Measurements from ENCODE around the gene RENBP. TPM values are rescaled to one million over a fixed set of nuclear protein-coding genes. Genes with fewer than 3 reads are reported as not detected.

The RENBP gene
- total and polyA plus RNA-seq, 2 donors = 4.4 to 12.1 TPM

DNA sequence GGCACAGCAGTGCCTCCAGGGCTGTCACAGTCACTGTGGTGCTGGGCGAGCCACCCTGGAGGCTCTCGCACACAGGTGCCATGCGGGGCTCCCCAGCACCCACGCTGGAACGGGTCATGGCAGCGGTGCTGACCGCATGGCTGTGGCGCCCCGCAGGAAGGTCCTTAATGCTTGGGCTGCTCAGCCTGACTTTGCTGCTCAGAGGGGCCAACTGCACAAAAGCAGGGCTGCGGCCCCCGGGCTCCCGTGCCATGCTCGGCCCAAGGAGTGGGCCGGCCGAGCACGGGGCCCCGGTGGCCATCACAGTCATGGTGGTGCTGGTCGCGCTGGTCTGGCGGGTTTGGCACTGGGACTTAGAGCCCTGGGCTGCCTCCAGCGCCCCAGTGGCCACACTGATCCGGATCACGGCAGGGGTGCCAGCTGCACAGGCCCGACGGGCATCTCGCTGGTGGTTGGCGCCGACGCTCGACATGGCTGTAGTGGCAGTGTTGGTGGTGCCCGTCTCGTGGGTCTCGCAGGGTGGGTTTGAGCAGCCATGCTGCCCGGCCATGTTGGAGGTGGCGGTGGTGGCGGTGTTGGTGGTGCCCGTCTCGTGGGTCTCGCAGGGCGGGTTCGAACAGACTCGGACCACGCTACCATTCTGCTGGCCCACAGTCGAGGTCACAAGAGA, 10.2 kb upstream of the RENBP start:
- H3K27ac ChIP-seq (ENCODE audit: low read depth) = no peak overlapping the region
- H3K36me3 ChIP-seq (ENCODE audit: insufficient read depth) = no peaks in the 10 kb centered on the region
- no peak overlapping the region for H3K4me3 ChIP-seq (ENCODE audit: low read depth, low read length)
- no peaks in the 10 kb centered on the region for H3K4me1 ChIP-seq (ENCODE audit: insufficient read depth)
- DNase-seq (ENCODE audit: extremely low spot score) = no peak
- WGBS = 95% methylated on average over 44 of the region's 44 CpGs

DNA sequence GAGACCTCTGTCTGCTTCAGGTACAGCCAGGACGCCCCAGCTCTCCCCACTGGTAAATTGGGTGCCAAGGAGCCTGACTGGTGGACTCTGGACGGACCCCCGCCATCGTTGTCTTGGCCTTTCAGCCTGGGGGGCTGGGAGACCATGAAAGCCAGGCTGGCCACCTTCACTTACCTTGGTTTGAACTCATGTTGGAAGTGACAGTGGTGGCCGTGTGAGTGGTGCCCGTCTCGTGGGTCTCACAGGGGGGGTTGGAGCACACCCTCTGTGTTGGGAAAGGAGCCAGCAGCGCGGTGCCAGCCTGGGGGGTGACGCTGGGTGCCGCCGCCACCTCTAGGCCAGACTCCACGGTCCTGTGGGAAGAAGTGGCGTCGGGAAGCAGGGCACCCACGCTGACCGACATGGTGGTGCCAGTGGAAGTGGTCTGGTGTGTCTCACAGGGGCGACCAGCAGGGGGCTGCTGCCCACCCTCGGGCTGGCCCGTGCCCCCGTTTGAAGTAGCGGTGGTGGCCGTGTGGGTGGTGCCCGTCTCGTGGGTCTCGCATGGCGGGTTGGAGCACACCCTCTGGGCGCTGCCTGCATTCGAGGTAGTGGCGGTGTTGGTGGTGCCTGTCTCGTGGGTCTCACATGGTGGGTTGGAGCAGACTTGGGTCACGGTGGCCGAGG, 9.6 kb upstream of the RENBP start:
- WGBS = 75% methylated on average over 33 of the region's 33 CpGs
- Histone ChIP-seq H3K4me3 (ENCODE audit: low read depth, low read length) (no peak overlapping the region), H3K4me1 (ENCODE audit: insufficient read depth) (no peaks in the 10 kb centered on the region)

DNA sequence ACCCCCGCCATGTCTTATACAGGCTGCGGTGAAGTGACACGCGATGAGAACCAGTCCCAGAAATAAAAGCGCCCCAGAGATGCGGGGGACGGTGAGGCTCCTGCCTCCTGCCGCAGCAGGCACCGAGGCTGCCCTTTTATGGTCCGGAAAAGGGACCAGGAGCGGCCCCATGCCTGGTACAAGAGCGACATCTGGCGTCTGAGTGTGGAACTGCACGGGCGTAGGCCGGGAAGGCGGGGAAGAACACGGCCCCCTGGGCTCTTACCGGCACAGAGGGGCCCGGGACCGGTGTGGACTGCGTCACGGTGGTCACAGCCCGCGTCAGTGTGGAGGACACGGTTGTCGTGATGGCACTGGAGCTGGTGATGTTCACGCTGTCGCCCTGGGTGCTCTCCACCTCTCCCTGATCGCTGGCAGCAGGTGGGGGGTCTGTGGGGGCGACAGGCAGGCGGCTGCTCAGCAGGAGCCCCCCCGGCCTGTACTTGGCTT, 8.9 kb upstream of the RENBP start:
- DNase-seq (ENCODE audit: extremely low spot score) = no peak
- Histone ChIP-seq H3K4me1 (ENCODE audit: insufficient read depth) (no peaks in the 10 kb centered on the region), H3K36me3 (ENCODE audit: insufficient read depth) (peaks cover 2% of the 10 kb centered on the region), H3K4me3 (ENCODE audit: low read depth, low read length) (no peak overlapping the region), H3K27ac (ENCODE audit: low read depth) (no peak overlapping the region)
- 19% methylated on average over 33 of the region's 33 CpGs for WGBS

More for the DNA sequence above, 9.6 kb upstream of the RENBP start:
- Histone ChIP-seq H3K27ac (ENCODE audit: low read depth) (no peak overlapping the region), H3K36me3 (ENCODE audit: insufficient read depth) (peaks cover 2% of the 10 kb centered on the region)
- DNase-seq (ENCODE audit: extremely low spot score) = no peak

DNA sequence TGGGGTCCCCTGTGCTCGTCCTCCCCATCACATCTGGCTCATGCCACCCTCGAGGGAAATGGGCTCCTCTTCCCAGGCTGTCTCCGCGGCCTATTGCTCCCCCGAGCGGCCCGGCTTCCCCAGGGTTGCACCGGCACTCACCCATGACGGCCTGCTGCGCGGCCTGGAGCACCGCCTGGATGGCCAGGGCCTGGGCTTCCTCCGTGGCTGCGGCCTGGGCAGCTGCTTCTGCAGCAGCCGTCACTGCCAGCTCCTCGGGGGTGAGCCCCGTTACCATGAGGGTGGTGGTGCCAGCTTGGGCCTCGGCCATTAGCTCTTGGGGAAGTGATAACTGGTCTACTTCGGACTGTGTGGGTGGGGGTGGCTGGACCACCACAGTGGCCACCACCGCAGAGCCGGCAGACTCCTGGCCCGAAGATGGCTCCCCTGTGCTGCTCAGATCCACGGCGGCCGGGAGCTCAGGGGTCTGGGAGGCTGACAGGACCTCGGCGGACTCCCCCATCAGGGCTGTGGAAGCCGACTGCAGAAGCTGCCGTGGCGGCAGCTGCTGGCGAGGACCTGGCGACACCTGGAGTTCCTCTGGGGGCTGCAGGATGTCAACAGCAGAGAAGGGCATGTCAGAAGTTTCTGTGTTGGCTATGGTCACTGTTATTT, 8.1 kb upstream of the RENBP start:
- Histone ChIP-seq H3K27ac (ENCODE audit: low read depth) (no peak overlapping the region), H3K36me3 (ENCODE audit: insufficient read depth) (peaks cover 2% of the 10 kb centered on the region), H3K4me3 (ENCODE audit: low read depth, low read length) (no peak overlapping the region), H3K4me1 (ENCODE audit: insufficient read depth) (no peaks in the 10 kb centered on the region)
- 84% methylated on average over 32 of the region's 32 CpGs for WGBS
- DNase-seq (ENCODE audit: extremely low spot score) = no peak

DNA sequence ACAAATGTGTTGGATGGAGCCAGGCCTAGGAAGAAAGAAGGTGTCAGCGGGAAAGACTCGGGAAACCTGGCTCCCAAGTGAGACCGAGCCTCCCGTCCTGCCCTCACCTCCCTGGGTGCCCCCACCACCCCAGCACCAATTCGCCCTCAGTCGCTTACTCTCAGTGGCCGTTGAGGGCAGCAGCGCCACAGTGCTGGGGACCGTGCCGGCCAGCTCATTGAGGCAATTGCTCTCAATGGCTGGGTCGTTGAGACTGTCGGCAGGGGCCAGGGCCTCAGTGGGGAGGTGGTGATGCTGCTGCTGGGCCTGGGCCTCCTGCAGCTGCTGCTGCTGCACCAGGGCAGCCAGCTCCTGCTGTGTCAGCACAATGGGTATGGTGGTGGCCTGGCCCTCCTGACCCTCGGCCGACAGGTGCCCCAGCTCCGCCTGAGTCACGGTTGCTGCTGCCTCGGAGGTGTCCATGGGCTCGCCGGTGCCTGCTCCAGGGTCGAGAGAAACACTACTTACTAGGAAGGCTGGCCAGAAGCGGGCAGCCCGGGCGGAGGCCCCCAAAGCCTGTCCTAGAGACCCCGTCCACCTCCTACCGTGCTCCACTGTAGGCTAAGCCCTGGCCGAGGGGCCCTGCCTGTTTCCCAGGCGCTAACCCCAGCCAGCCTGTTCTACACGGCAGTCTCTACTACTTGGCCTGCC, 7.4 kb upstream of the RENBP start:
- H3K27ac ChIP-seq (ENCODE audit: low read depth) = no peak overlapping the region
- peaks cover 2% of the 10 kb centered on the region for H3K36me3 ChIP-seq (ENCODE audit: insufficient read depth)
- no peaks in the 10 kb centered on the region for H3K4me1 ChIP-seq (ENCODE audit: insufficient read depth)

DNA sequence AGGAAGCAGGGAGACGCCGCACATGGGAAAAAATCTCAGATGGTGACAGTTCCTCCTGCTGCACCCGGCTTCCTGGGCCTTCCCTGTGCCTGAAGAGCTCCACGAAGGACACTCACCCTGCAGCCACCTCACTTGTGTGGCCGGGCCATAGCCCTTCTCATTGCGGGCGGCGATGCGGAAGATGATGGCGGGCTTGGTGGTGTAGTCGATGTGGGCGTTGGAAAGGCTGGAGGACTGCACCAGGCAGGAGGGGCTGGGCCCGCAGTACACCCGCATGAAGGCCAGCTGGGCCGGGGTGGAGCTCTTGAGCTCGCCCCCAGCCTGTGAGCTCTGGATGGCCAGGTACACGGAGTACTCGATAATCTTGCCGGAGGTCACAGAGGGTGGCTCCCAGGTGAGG, 5.7 kb upstream of the RENBP start:
- H3K4me1 ChIP-seq (ENCODE audit: insufficient read depth) = no peaks in the 10 kb centered on the region
- WGBS = 84% methylated on average over 19 of the region's 19 CpGs
- H3K27ac ChIP-seq (ENCODE audit: low read depth) = no peak overlapping the region
- no peak overlapping the region for H3K4me3 ChIP-seq (ENCODE audit: low read depth, low read length)
- no peak for DNase-seq (ENCODE audit: extremely low spot score)
- peaks cover 2% of the 10 kb centered on the region for H3K36me3 ChIP-seq (ENCODE audit: insufficient read depth)

More for the DNA sequence above, 7.4 kb upstream of the RENBP start:
- 90% methylated on average over 28 of the region's 28 CpGs for WGBS
- H3K4me3 ChIP-seq (ENCODE audit: low read depth, low read length) = no peak overlapping the region
- DNase-seq (ENCODE audit: extremely low spot score) = no peak

DNA sequence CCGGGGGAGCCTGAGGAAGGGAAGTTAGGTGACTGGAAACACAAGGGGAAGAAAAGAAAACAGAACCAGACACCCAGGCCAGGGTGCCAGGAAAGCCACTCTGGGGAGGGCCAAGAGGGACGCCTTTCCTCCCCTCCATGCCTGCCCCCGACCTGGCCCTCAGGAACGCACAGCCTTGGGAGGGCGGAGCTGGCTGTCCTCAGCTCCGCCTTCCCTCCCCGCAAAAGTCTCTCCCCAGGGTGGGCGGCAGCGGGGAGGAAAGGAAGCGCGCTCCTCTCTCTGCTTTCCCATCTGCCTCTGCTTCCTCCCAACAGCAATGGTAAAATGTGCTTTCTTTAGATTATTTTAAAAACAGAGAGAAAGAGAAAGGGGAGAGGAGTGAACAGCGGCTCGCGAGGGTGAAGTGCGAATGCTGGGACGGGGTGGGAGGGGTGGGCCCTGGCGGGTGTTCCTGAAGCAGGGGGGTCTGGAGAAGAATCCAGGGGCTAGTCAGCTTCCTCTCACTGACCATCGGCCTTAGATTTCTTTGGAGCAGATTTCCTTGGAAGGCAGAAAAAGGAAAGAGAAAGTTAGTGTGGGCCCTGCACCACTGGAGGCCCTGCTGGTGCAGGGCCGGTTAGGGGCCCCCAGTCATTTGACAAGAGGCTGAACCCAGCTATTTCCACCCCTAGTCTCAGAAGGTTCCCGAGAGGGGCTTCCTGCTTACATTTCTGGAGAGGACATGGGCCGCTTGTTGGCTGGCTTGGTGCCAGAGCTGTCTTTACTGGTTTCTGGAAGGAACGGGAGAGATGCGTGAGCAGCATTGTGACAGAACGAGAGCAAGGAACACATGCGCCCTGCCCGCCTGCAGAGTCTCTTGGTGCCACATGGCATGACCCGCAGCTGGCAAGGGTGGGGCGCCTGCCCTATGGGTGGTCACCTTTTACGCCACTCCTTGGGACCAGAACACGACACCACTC, 4.7 kb upstream of the RENBP start:
- 60% methylated on average over 30 of the region's 30 CpGs for WGBS

DNA sequence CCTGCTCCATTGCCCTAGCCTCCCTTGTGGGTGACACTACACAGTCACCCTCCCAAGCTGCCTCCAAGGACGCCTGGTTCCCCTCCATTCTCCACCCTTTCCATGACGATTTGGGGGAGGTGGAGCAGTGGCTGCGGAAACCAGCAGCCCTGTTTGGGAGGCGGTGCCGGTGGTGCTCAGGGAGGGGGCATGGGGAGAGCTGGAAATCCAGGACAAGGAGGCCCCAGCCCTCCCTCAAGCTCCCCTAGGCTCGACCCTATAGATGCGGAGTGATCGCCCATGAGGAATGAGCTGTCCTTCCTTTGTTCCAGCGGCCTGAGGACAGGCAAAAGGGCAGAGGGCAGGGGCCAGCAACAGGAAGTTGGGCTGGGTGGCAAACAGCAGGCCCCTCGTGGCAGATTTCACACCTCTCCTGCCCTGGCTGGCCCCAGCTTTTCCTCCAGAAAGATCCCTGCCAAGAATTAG, 3.6 kb upstream of the RENBP start:
- H3K4me3 ChIP-seq (ENCODE audit: low read depth, low read length) = no peak overlapping the region
- H3K36me3 ChIP-seq (ENCODE audit: insufficient read depth) = peaks cover 2% of the 10 kb centered on the region
- no peak overlapping the region for H3K27ac ChIP-seq (ENCODE audit: low read depth)
- no peaks in the 10 kb centered on the region for H3K4me1 ChIP-seq (ENCODE audit: insufficient read depth)
- WGBS = 58% methylated on average over 10 of the region's 10 CpGs
- no peak for DNase-seq (ENCODE audit: extremely low spot score)

More for the DNA sequence above, 4.7 kb upstream of the RENBP start:
- H3K4me1 ChIP-seq (ENCODE audit: insufficient read depth) = no peaks in the 10 kb centered on the region
- peaks cover 2% of the 10 kb centered on the region for H3K36me3 ChIP-seq (ENCODE audit: insufficient read depth)
- no peak overlapping the region for H3K4me3 ChIP-seq (ENCODE audit: low read depth, low read length)
- H3K27ac ChIP-seq (ENCODE audit: low read depth) = no peak overlapping the region
- DNase-seq (ENCODE audit: extremely low spot score) = no peak

DNA sequence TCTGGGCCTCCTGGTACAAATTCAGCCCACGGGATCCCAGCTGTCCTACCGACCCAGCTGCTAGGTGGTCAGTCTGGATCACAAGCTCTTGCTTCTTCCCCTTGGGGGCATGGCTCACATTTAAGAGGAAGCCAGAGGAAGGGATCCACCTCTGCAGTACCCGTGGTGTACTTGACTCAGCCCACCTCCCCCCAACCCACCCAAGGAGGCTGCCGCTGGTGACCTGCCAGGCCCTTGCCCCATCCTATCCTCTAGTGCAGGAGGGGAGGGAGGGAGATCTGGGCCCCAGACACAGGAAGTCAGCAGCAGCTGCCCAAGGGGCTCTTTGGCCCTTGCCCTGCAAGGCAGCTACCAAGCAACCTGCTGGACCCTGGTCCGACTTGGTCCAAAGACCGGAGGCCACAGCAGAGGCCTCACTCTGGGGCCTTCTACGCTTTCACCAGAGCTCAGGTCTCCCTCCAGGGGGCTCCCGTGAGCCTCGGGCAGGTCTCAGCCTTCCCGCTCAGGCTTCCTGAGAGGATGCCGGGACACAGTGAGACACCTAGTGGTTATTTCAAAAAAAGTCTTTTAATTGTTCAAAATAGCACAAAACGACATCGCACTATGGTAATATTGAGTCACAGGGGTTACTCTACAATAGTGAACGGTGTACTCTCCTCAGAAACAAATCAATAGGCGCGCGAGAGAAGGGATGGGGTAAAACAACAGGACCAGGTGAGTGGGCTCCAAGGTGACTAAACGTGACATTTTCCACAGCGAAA, 2.7 kb upstream of the RENBP start:
- Histone ChIP-seq H3K4me3 (ENCODE audit: low read depth, low read length) (no peak overlapping the region), H3K4me1 (ENCODE audit: insufficient read depth) (no peaks in the 10 kb centered on the region), H3K36me3 (ENCODE audit: insufficient read depth) (peaks cover 2% of the 10 kb centered on the region), H3K27ac (ENCODE audit: low read depth) (no peak overlapping the region)
- DNase-seq (ENCODE audit: extremely low spot score) = no peak
- 38% methylated on average over 19 of the region's 19 CpGs for WGBS

DNA sequence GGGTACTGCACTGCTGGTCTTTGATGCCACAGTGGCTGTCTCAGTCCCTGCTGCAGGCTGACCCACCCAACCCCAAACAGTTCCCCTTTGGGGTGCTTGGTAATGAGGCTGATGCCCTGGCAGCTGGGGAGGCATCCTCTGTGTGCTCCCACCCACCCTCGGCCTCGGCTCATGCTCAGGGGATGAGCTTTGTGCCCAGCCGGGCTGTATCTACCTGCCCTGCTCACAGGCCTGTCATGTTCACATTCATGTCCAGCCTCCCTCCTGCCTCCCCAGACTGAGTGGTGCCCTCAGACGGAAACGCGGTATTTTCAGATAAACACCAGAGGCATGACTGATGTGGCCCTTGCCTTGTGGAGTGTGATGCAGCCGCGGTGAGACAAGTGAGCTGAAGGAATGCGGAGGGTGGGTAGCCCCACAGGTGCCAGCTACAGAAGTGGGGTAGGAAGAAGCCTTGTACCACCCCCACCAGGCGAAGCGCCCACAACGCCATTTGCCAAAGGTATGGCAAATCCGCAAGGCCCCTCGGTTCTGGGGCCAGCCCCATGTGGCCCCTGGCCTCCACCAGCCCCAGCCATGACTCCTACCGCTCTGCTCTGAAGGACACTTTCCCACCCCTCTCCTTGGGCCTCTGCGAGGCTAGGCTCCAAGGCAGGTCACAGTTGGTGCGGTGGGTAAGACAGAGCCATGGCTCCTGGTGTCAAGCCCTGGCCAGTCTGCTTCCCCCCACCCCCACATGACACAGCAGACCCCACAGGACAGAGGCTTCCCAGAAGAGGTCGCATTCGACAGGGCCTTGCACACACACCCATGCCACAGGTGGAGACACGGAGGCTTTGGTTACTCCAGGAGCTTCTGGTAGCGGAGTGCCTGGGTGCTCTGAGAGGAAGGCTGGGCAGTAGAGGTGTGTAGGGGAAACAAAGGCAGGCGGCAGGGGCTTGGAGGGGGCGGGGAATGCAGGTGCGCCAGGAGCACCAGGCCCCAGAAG, 1.8 kb upstream of the RENBP start:
- 83% methylated on average over 24 of the region's 24 CpGs for WGBS
- no peaks in the 10 kb centered on the region for H3K4me1 ChIP-seq (ENCODE audit: insufficient read depth)
- peaks cover 2% of the 10 kb centered on the region for H3K36me3 ChIP-seq (ENCODE audit: insufficient read depth)
- H3K27ac ChIP-seq (ENCODE audit: low read depth) = no peak overlapping the region
- no peak for DNase-seq (ENCODE audit: extremely low spot score)
- H3K4me3 ChIP-seq (ENCODE audit: low read depth, low read length) = no peak overlapping the region

DNA sequence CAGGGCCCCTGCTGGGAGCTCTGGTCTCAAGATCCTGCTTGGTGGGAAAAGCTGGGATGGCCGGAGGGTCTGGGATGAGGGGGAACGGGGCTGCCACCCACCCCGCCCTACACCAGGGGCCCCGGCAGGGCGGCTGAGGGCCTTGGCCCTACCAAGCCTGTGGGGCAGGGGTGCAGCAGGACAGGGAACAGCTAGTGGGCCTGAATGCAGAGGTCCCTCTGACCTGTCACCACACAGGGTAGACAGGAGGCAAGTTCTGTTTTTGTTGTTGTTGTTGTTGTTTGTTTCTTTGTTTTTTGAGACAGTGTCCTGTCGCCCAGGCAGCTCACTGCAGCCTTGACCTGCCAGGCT, 332 bp upstream of the RENBP start:
- no peaks in the 10 kb centered on the region for H3K4me1 ChIP-seq (ENCODE audit: insufficient read depth)
- no peak overlapping the region for H3K4me3 ChIP-seq (ENCODE audit: low read depth, low read length)

More for the DNA sequence above, 332 bp upstream of the RENBP start:
- peaks cover 2% of the 10 kb centered on the region for H3K36me3 ChIP-seq (ENCODE audit: insufficient read depth)
- DNase-seq (ENCODE audit: extremely low spot score) = no peak
- WGBS = 54% methylated on average over 6 of the region's 6 CpGs
- no peak overlapping the region for H3K27ac ChIP-seq (ENCODE audit: low read depth)

Data from urinary bladder (tissue), 4 donors.